Ovary (tissue), 9 donors: ENCODE data around the gene KIF21A. TPM values are rescaled to one million over a fixed set of nuclear protein-coding genes. Genes with fewer than 3 reads are reported as not detected.
"Not testable (repeated sequence)": the region's sequence is repeated elsewhere in the genome, so short reads cannot be mapped to it uniquely, and the experiment has no call there.

Experiments used
- DNase-seq, 5 donors: peaks; one replicate each; pipeline ENCODE4 v3.0.0-alpha.2; 2019 to 2020
- H3K27ac ChIP-seq, 2 donors: fragments of 200-600 bp; one replicate each; pipeline versions ENCODE4 v1.5.1 to v1.8.0; 2019 to 2022
- H3K27me3 ChIP-seq: fragments of 200-600 bp; one replicate; pipeline ENCODE4 v1.8.0; 2022
- H3K36me3 ChIP-seq: fragments of 200-600 bp; sonication (generic); one replicate; pipeline ENCODE4 v1.5.1; 2019
- H3K4me1 ChIP-seq: one replicate; pipeline ENCODE4 v1.8.1; 2013; ENCODE audit warnings: mild to moderate bottlenecking, moderate library complexity; ENCODE audit not compliant: insufficient read depth
- H3K4me3 ChIP-seq: fragments of 200-600 bp; sonication (generic); one replicate; pipeline ENCODE4 v1.5.1; 2017
- H3K9me3 ChIP-seq, 2 donors: fragments of 200-600 bp in 1 of 2; sonication (generic) in 1 of 2; one replicate each; pipeline versions ENCODE4 v1.5.1 to v1.8.1; 2013 to 2019; ENCODE audit warnings: mild to moderate bottlenecking in 1 of 2, moderate library complexity in 1 of 2
- CTCF ChIP-seq, 3 donors: fragments of 450-650 bp in 2 of 3; fragments of 200-600 bp in 1 of 3; IDR thresholded peaks; one replicate each; pipeline versions ENCODE4 v1.5.1 to v1.8.0; 2016 to 2022; ENCODE audit warnings: antibody characterized with exemption in 3 of 3, mild to moderate bottlenecking in 1 of 3
- EP300 ChIP-seq: sonication (generic); formaldehyde crosslinking; IDR thresholded peaks from one replicate; pipeline ENCODE4 v1.6.1; 2017; ENCODE audit warnings: antibody characterized with exemption
- POLR2A ChIP-seq: fragments of 450-650 bp; IDR thresholded peaks from one replicate; pipeline ENCODE4 v1.6.1; 2017; ENCODE audit warnings: antibody characterized with exemption, mild to moderate bottlenecking, moderate library complexity
- WGBS, 3 donors: extraction: QIAGEN DNeasy Blood & Tissue Kit in 1 of 3; methylation state at CpG; one replicate each; pipeline versions ENCODE4 v1.1.5 to v1.1.7; 2013 to 2017; 5-methylcytosine and 5-hydroxymethylcytosine counted together
- intact Hi-C, 4 donors: fragments of 100-400 bp; cut with DNase I; formaldehyde crosslinking; loops; one replicate each; pipeline versions ENCODE4 v1.11.0 to v1.15.1; 2022 to 2023
- polyA plus RNA-seq, 2 donors: library from polyadenylated mRNA; stranded (reverse); fragments of 200-250 nt in 1 of 2; fragments of 350-450 nt in 1 of 2; fragmentation: Illumina TruSeq in 1 of 2; extraction: RNeasy Lipid Tissue Mini Kit (QIAGEN cat#74804) in 1 of 2; gene quantifications; one replicate each; pipeline ENCODE4 v1.2.3, GENCODE V29; 2013 to 2014
- total RNA-seq, 7 donors: library from RNA; depleted of rRNA in 2 of 7; stranded (reverse); fragments of >200 nt in 2 of 7; fragmentation: NEBNext Ultra II Directional in 3 of 7; extraction: Animal tissue kit (Norgen Biotek cat#: 25700) in 3 of 7; gene quantifications; one replicate each; pipeline versions ENCODE4 v1.1.0 to v1.2.4, GENCODE V29; 2016 to 2023
- donor health status: DM: no; HTN: no; CAD: no; lungs with moderate emphysema.
- donor health status: DM: no; HTN: no; CAD: no.
- donor health status: Bipolar disorder and iron deficiency.
- donor health status: DM: yes; HTN: yes; CAD: no.
- donor health status: DM: no; HTN: no; CAD: no.
- donor health status: DM: yes; HTN: yes; CAD: no.

Gene KIF21A
- total and polyA plus RNA-seq, 9 donors, result 3.6 to 43.3 (median 11.8) TPM

GRCh38 chr12:39483042-39483441 lies 40.1 kb upstream of the KIF21A start:
- Histone ChIP-seq H3K4me3 (no peak overlapping the region), H3K36me3 (no peaks in the 10 kb centered on the region), H3K4me1 (no peaks in the 10 kb centered on the region), H3K27ac (no peak overlapping the region), H3K9me3 (no peaks in the 10 kb centered on the region), H3K27me3 (no peaks in the 10 kb centered on the region)
- 88 to 91% (median 88%) methylated on average over 4 of the region's 4 CpGs for WGBS, 3 donors
- intact Hi-C loops, result no loop called here
- TF ChIP-seq EP300, result no peak
- no peak for TF ChIP-seq POLR2A
- TF ChIP-seq CTCF (IDR thresholded peaks at IDR 0.05), result no peak
- DNase-seq, result no peak

DNA sequence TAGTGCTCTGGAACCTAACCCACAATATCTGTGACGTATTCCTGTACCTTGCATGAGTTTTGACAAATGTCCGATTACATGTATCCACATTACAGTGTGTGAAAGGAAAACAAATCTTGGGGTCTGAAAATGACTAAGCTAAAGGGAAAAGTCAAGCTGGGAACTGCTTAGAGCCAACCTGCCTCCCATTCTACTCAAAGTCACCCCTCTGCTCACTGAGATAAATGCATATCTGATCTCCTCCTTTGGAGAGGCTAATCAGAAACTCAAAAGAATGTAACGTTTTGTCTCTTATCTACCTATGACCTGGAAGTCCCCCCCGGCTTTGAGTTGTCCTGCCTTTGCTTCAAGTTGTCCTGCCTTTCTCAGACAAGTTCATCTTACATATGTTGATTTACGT lies 34.0 kb upstream of the KIF21A start:
- WGBS, 3 donors, result 69 to 82% (median 78%) methylated on average over 5 of the region's 5 CpGs

DNA sequence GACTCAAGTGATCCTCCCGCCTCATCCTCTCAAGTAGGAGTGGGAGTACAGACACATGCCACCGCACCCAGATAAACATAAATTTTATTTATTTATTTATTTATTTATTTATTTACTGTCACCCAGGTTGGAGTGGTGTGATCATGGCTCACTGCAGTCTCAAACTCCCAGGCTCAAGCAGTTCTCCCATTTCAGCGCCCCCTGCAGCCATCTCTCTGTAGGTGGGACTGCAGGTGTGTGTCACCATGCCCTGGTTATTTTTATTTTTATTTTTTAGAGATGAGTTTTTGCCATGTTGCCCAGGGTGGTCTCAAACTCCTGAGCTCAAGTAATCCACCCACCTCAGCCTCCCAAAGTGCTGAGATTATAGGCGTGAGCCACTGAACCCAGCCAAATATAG lies 33.2 kb upstream of the KIF21A start:
- intact Hi-C loops, result no loop called here
- WGBS, 3 donors, result 87 to 89% (median 87%) methylated on average over 4 of the region's 4 CpGs
- TF ChIP-seq EP300 (no peak), CTCF (IDR thresholded peaks at IDR 0.05) (no peak), POLR2A (no peak)
- H3K27ac ChIP-seq, result no peak overlapping the region
- no peaks in the 10 kb centered on the region for H3K4me1 ChIP-seq
- peaks cover 0 to 3% of the 10 kb centered on the region in 2 donors for H3K9me3 ChIP-seq
- H3K36me3 ChIP-seq, result no peaks in the 10 kb centered on the region
- no peak overlapping the region for H3K4me3 ChIP-seq
- no peak for DNase-seq
- H3K27me3 ChIP-seq, result no peaks in the 10 kb centered on the region

More for the DNA sequence above, 34.0 kb upstream of the KIF21A start:
- H3K27ac ChIP-seq, result no peak overlapping the region
- TF ChIP-seq EP300 (no peak), CTCF (IDR thresholded peaks at IDR 0.05) (no peak), POLR2A (no peak)
- no peaks in the 10 kb centered on the region for H3K4me1 ChIP-seq
- H3K36me3 ChIP-seq, result no peaks in the 10 kb centered on the region
- no peak overlapping the region for H3K4me3 ChIP-seq
- H3K27me3 ChIP-seq, result no peaks in the 10 kb centered on the region
- peaks cover 0 to 3% of the 10 kb centered on the region in 2 donors for H3K9me3 ChIP-seq
- no peak for DNase-seq
- intact Hi-C loops, result no loop called here

DNA sequence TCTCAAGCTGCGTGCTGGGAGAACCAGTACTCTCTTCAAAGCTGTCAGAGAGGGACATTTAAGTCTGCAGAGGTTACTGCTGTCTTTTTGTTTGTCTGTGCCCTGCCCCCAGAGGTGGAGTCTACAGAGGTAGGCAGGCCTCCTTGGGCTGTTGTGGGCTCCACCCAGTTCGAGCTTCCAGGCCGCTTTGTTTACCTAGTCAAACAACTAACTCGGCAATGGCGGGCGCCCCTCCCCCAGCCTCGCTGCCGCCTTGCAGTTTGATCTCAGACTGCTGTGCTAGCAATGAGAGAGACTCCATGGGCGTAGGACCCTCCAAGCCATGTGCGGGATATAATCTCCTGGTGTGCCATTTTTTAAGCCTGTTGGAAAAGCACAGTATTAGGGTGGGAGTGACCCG lies 32.2 kb upstream of the KIF21A start:
- H3K4me1 ChIP-seq, DNase-seq, intact Hi-C loops, H3K4me3 ChIP-seq, H3K36me3 ChIP-seq, H3K27ac ChIP-seq, H3K9me3 ChIP-seq, H3K27me3 ChIP-seq: not testable (repeated sequence)
- 92 to 94% (median 94%) methylated on average over 11 of the region's 11 CpGs for WGBS, 3 donors

DNA sequence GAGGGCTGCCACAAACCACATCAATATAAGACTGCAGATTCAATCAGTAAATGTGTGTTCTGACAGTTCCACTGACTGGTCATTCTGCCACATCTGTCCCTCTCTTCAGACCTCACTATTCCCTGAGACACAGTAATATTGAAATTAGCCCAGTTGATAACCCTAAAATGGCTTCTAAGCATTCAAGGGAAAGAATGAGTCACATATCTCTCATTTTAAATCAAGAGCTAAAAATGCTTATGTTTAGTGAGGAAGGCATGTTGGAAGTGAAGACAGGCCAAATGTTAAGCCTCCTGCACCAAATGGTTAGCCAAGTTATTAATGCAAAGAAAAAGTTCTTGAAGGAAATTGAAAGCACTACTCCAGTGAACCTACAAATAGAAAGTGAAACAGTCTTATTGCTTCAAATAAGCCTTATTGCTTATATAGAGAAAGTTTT lies 24.5 kb upstream of the KIF21A start:
- Histone ChIP-seq H3K27ac (no peak overlapping the region), H3K9me3 (no peaks in the 10 kb centered on the region), H3K27me3 (no peaks in the 10 kb centered on the region), H3K4me1 (no peaks in the 10 kb centered on the region), H3K36me3 (no peaks in the 10 kb centered on the region), H3K4me3 (no peak overlapping the region)
- TF ChIP-seq POLR2A (no peak), CTCF (IDR thresholded peaks at IDR 0.05) (no peak), EP300 (no peak)
- intact Hi-C loops, result no loop called here
- no peak for DNase-seq
